K562 (cell line): ENCODE measurements around the gene SLC4A1. TPM values are rescaled to one million over a fixed set of nuclear protein-coding genes. Genes with fewer than 3 reads are reported as not detected.
A peak's percentile ranks its signal among the peaks of the same experiment; 100 is the strongest.

Source experiments
- ATAC-seq: fragments of 200-7000 bp; cut with Tn5 transposase; 3 replicates; pipeline ENCODE4 v1.9.1; 2020; ENCODE audit warnings: moderate library complexity
- Bru-seq: library from RNA; stranded (reverse); fragments of 400-500 nt; gene quantifications from one replicate; lab custom pipeline; 2021; lab: Mats Ljungman, UMichigan
- BruChase-seq, 2 experiments: library from RNA; stranded (reverse); fragments of 400-500 nt; gene quantifications; one replicate each; lab custom pipeline; 2021; lab: Mats Ljungman, UMichigan
- BruUV-seq: library from RNA; stranded (reverse); fragments of 400-500 nt; replicated peaks from 2 replicates; lab custom pipeline; 2021; lab: Mats Ljungman, UMichigan
- CTCF ChIA-PET: fragments of 300-600 bp; formaldehyde crosslinking; extraction: SDS; loops from one replicate; lab custom pipeline; 2021; ENCODE audit warnings: low intra/inter-chr PET ratio; lab: Yijun Ruan, JAX
- POLR2A ChIA-PET: fragments of 300-600, 350-650 bp; sonication (Branson Sonifier 250); formaldehyde crosslinking; extraction: SDS; loops from one replicate; lab custom pipeline; 2021; ENCODE audit warnings: antibody characterized with exemption, inconsistent platforms; lab: Yijun Ruan, JAX
- DNase-seq, 4 experiments: peaks; one replicate each; pipeline versions ENCODE4 v3.0.0 to v3.0.0-alpha.2; 2011 to 2018; ENCODE audit warnings: low spot score in 3 of 4, mixed read lengths in 3 of 4; ENCODE audit errors: extremely low read depth in 1 of 4
- FAIRE-seq: peaks from 2 replicates; lab custom pipeline; 2011; peaks lifted over from hg19 to GRCh38; lab: Jason Lieb, UNC
- H2AFZ ChIP-seq: 2 replicates; pipeline ENCODE4 v1.6.0; 2011; ENCODE audit warnings: low read depth, low read length, control low read depth, inconsistent platforms
- H3K27ac ChIP-seq: fragments of 200-600 bp; 3 replicates; pipeline ENCODE4 v1.8.0; 2011; ENCODE audit warnings: low read depth, mild to moderate bottlenecking, control low read depth, inconsistent platforms, low read length, moderate library complexity, mixed read lengths; ENCODE audit errors: extremely low read depth
- H3K27me3 ChIP-seq, 2 experiments: fragments of 300-600 bp in 1 of 2; 2 replicates in 1 of 2; 3 replicates in 1 of 2; pipeline versions ENCODE4 v1.6.0 to v1.8.0; 2011; ENCODE audit warnings: inconsistent platforms in 2 of 2, low read length in 2 of 2, mild to moderate bottlenecking in 1 of 2, mixed read lengths in 1 of 2, moderate library complexity in 1 of 2; ENCODE audit not compliant: control insufficient read depth in 2 of 2, insufficient read depth in 2 of 2
- H3K36me3 ChIP-seq: fragments of 300-600 bp; 3 replicates; pipeline ENCODE4 v1.8.0; 2011; ENCODE audit warnings: mild to moderate bottlenecking, low read length, inconsistent platforms; ENCODE audit not compliant: control insufficient read depth, insufficient read depth
- H3K4me1 ChIP-seq, 2 experiments: fragments of 200-600 bp in 1 of 2; replicated peaks in 1 of 2; 2 replicates in 1 of 2; 3 replicates in 1 of 2; pipeline versions ENCODE4 v1.5.1 to v1.8.0; 2011; ENCODE audit warnings: inconsistent platforms in 2 of 2, low read length in 2 of 2, mild to moderate bottlenecking in 1 of 2, mixed read lengths in 1 of 2, moderate library complexity in 1 of 2; ENCODE audit not compliant: control insufficient read depth in 2 of 2, insufficient read depth in 2 of 2
- H3K4me2 ChIP-seq: 2 replicates; pipeline ENCODE4 v1.6.1; 2011; ENCODE audit warnings: low read length, control low read depth, inconsistent platforms, mixed read lengths; ENCODE audit not compliant: insufficient read depth
- H3K4me3 ChIP-seq: fragments of 200-600 bp; sonication (generic), shearing (Covaris generic); 2 replicates; pipeline ENCODE4 v1.5.1; 2016; ENCODE audit warnings: control low read depth, inconsistent platforms
- H3K79me2 ChIP-seq: fragments of 200-600 bp; 3 replicates; pipeline ENCODE4 v1.8.0; 2011; ENCODE audit warnings: low read length, inconsistent platforms; ENCODE audit not compliant: control insufficient read depth, insufficient read depth
- H3K9ac ChIP-seq, 2 experiments: 2 replicates each; pipeline versions ENCODE4 v1.6.0 to v1.6.1; 2011; ENCODE audit warnings: low read depth in 2 of 2, low read length in 2 of 2, control low read depth in 1 of 2, inconsistent platforms in 1 of 2, mild to moderate bottlenecking in 1 of 2, mixed read lengths in 1 of 2; ENCODE audit not compliant: insufficient read depth in 1 of 2
- H3K9me1 ChIP-seq: one replicate; pipeline ENCODE4 v1.6.0; 2011; ENCODE audit warnings: inconsistent platforms, mild to moderate bottlenecking, low read length, moderate library complexity; ENCODE audit not compliant: control insufficient read depth, insufficient read depth
- H3K9me3 ChIP-seq: replicated peaks from 2 replicates; pipeline ENCODE4 v1.5.1; 2011; ENCODE audit warnings: low read depth, low read length, inconsistent platforms; ENCODE audit not compliant: control insufficient read depth, insufficient read depth
- H4K20me1 ChIP-seq: replicated peaks from 2 replicates; pipeline ENCODE4 v1.6.1; 2011; ENCODE audit warnings: low read length, inconsistent platforms, mixed read lengths; ENCODE audit not compliant: control insufficient read depth, insufficient read depth
- CBFA2T2 ChIP-seq: fragments of 450-650 bp; conservative IDR thresholded peaks from 2 replicates; pipeline ENCODE4 v1.6.1; 2017; ENCODE audit warnings: mild to moderate bottlenecking
- PRPF4 ChIP-seq: fragments of 200-400 bp; formaldehyde crosslinking; IDR thresholded peaks from one replicate; pipeline ENCODE4 v1.6.1; 2017; ENCODE audit warnings: low read length, low read depth, mild to moderate bottlenecking; ENCODE audit not compliant: insufficient read depth, poor library complexity, severe bottlenecking
- TCF3 ChIP-seq: sonication (generic); formaldehyde crosslinking; IDR thresholded peaks from 2 replicates; pipeline ENCODE4 v1.4.0; 2020; ENCODE audit warnings: mild to moderate bottlenecking, missing genetic modification reagents
- ZNF644 ChIP-seq: fragments of 200-800 bp; sonication (Bioruptor generic); IDR thresholded peaks from 2 replicates; pipeline ENCODE4 v1.6.1; 2016; ENCODE audit warnings: low read depth, missing genetic modification characterization, missing compliant biosample characterization
- WGBS: fragments of 100-300 bp; shearing (Covaris generic); methylation state at CpG from one replicate; pipeline ENCODE4 v1.1.6; 2016; ENCODE audit warnings: low coverage, mixed read lengths; ENCODE audit not compliant: insufficient coverage; ENCODE audit errors: missing lambda C conversion rate; 5-methylcytosine and 5-hydroxymethylcytosine counted together
- in situ Hi-C: fragments of 300-500 bp; cut with MboI; formaldehyde crosslinking; loops from 4 replicates; pipeline ENCODE4 v1.15.0; 2018; ENCODE audit warnings: inconsistent platforms, mixed read lengths
- intact Hi-C: fragments of 100-400 bp; cut with micrococcal nuclease; formaldehyde crosslinking; loops from 2 replicates; pipeline ENCODE4 v1.14.2; 2022
- long read RNA-seq, 3 experiments: library from polyadenylated mRNA in 2 of 3; library from RNA in 1 of 3; unstranded in 2 of 3; stranded (forward) in 1 of 3; transcript quantifications; one replicate each; pipeline ENCODE4 v2.0.0, GENCODE V29; 2019 to 2022
- polyA minus RNA-seq, 3 experiments: library from RNA; depleted of rRNA, polyadenylated mRNA; stranded (reverse); fragments of >200 nt; gene quantifications; 2 replicates each; pipeline ENCODE4 v1.2.3, GENCODE V29; 2011
- polyA plus RNA-seq, 8 experiments: library from polyadenylated mRNA; depleted of rRNA in 4 of 8; stranded (reverse) in 5 of 8; unstranded in 3 of 8; fragments of >200 nt; fragmentation: Nextera tagmentation in 2 of 8; fragmentation: Illumina TruSeq in 1 of 8; extraction: Ambion mirVana in 2 of 8; extraction: Trizol in 1 of 8; gene quantifications; 2 replicates each; pipeline versions ENCODE4 v1.2.1 to v1.2.3, GENCODE V29; 2011 to 2014; ENCODE audit warnings: inconsistent platforms in 1 of 8, missing spikeins in 1 of 8
- total RNA-seq, 7 experiments: library from RNA; depleted of rRNA in 6 of 7; stranded (reverse); fragments of >200 nt in 6 of 7; fragmentation: Illumina TruSeq in 2 of 7; extraction: Trizol in 2 of 7; gene quantifications; 2 replicates each; pipeline versions ENCODE4 v1.2.1 to v1.2.3, GENCODE V29; 2011 to 2021; ENCODE audit warnings: low replicate concordance in 1 of 7
- TF ChIP-seq, protein P1 (sequence below): sonication (generic); formaldehyde crosslinking; IDR thresholded peaks from 2 replicates; pipeline ENCODE4 v1.8.0; 2022; ENCODE audit warnings: missing genetic modification reagents, mild to moderate bottlenecking, moderate library complexity, borderline replicate concordance
- TF ChIP-seq, protein P2 (sequence below): sonication (generic); formaldehyde crosslinking; IDR thresholded peaks from 2 replicates; pipeline ENCODE4 v1.8.0; 2023; ENCODE audit warnings: missing genetic modification reagents, mild to moderate bottlenecking, borderline replicate concordance

SLC4A1 gene
- total RNA-seq (2011; cell fraction: chromatin; rRNA removed; ENCODE audit: low replicate concordance): 2.0 and 2.5 TPM in 2 replicates
- total RNA-seq (2011; cell fraction: nucleolus; rRNA removed): 3.3 and 4.1 TPM in 2 replicates
- total RNA-seq (2011; cell fraction: nucleoplasm; rRNA removed): 2.4 and 4.0 TPM in 2 replicates
- total RNA-seq (2014; rRNA removed): 0.53 and 1.00 TPM in 2 replicates
- total RNA-seq (2014; rRNA removed; fragmentation: Illumina TruSeq; extraction: Trizol): 0.25 and 0.32 TPM in 2 replicates
- 0.14 and 0.19 TPM in 2 replicates for total RNA-seq (2015; rRNA removed; fragmentation: Illumina TruSeq; extraction: Trizol)
- 0.81 and 0.84 TPM in 2 replicates for total RNA-seq (2021)
- 0.71 and 0.80 TPM in 2 replicates for polyA plus RNA-seq (2011; rRNA removed)
- 0.68 and 1.3 TPM in 2 replicates for polyA plus RNA-seq (2011; cell fraction: cytosol; rRNA removed)
- 0.21 and 1.1 TPM in 2 replicates for polyA plus RNA-seq (2011; cell fraction: nucleus; rRNA removed)
- polyA plus RNA-seq (2012): 0.65 and 3.0 TPM in 2 replicates
- polyA plus RNA-seq (2014; fragmentation: Illumina TruSeq; extraction: Trizol): 0.61 and 0.88 TPM in 2 replicates
- under 1 TPM; 0.22 to 0.37 TPM for polyA plus RNA-seq (2014; fragmentation: Nextera tagmentation; extraction: Ambion mirVana)
- polyA plus RNA-seq (2014; rRNA removed): 0.53 and 0.57 TPM in 2 replicates
- 0.45 and 0.98 TPM in 2 replicates for polyA minus RNA-seq (2011; rRNA and poly(A)+ RNA removed)
- polyA minus RNA-seq (2011; cell fraction: cytosol; rRNA and poly(A)+ RNA removed): 0.46 and 0.67 TPM in 2 replicates
- 0.11 and 0.40 TPM in 2 replicates for polyA minus RNA-seq (2011; cell fraction: nucleus; rRNA and poly(A)+ RNA removed)
- percentile 15 among the genes with signal in this experiment for Bru-seq, nascent RNA
- BruChase-seq, experiment 1, labeled RNA remaining after a 2-hour chase: percentile 27 among the genes with signal in this experiment
- percentile 33 among the genes with signal in this experiment for BruChase-seq, experiment 2, labeled RNA remaining after a 6-hour chase
- long read RNA-seq, experiment 1, full-length matches to known transcripts: 1 of 8 reads
- long read RNA-seq, experiment 1, partial matches to known transcripts: 4 of 8 reads
- long read RNA-seq, experiment 1, other reads (novel, unspliced or antisense): 3 of 8 reads
- long read RNA-seq, experiment 2, full-length matches to known transcripts: 2 of 8 reads
- long read RNA-seq, experiment 2, partial matches to known transcripts: 5 of 8 reads
- long read RNA-seq, experiment 2, other reads (novel, unspliced or antisense): 1 of 8 reads
- long read RNA-seq, experiment 3, partial matches to known transcripts: 1 of 1 reads
- long read RNA-seq, experiment 3, other reads (novel, unspliced or antisense): 0 of 1 reads

DNA sequence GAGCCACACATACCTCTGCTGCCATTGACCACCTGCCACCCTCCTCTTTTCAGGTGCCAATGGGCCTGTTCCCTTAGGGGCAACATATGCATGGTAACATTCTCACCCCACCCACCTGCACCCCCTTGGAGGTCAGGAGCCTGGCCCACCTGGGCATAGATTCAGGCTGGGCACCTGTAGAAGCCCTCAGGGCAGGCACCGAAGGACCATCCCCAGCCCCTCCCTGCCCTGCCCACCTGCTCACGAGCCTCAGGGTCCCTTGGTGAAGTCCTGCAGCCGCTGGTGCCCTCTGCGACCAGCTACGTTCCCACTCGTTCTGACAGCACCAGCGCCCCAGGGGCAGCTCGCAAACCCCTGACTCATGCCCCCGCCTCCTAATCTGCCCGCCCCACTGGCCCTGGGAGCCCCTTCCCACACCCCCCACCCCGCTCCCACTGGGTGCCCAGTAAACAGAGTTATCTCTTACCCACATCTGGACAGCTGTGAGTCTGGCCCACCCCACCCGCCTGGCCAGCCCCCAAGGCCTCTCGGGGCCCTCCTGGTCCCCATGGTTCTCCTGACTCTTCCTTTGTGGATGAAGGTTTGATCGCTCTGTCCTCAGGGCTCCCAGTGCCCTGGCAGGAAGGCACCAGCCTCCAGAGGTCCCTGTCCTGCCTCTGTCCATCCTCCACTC lies at the start of gene SLC4A1:
TSS of gene SLC4A1 (minus strand) at position 318 of the 673 bp plus-strand sequence. CDS start 5,269 bp downstream, outside the sequence.
- Histone ChIP-seq H3K4me3 (no peak within 1 kb of the TSS), H3K9me3 (no peaks in the 10 kb centered on the region), H3K9me1 (peaks cover 7% of the 10 kb centered on the region), H3K4me2 (peak within 1 kb of the TSS; percentile 46), H3K36me3 (no peaks in the 10 kb centered on the region), H3K9ac (peak within 1 kb of the TSS in 1 of 2 experiments; percentile 84; a peak in 3 of 4 replicates), H3K27ac (no peak within 1 kb of the TSS), H3K79me2 (no peaks in the 10 kb centered on the region), H2AFZ (peak within 1 kb of the TSS; percentile 14; the same call in 1 of the 2 replicates), H4K20me1 (peaks cover 5% of the 10 kb centered on the region; the same call in 1 of the 2 replicates), H3K4me1 (peaks cover 49 to 62% of the 10 kb centered on the region in 2 experiments), H3K27me3 (no peaks in the 10 kb centered on the region)
- FAIRE-seq (no peak), ATAC-seq (no peak), DNase-seq (peak; percentile 31 to 83 (median 63))
- intact Hi-C loops (loop anchor here (2.0 kb wide), 2 partner anchors 21 to 57 kb away; partner anchors contain the start of gene SLC25A39), in situ Hi-C loops (no loop called here)
- no TSS peak for BruUV-seq
- ChIA-PET CTCF (interaction anchor here (1.0 kb wide), 1 partner anchor 63 kb away, joined by 3 read pairs; no protein-coding TSS in a partner anchor), POLR2A (interaction anchor here (0.7 to 2.2 kb wide), 4 partner anchors 9 to 14 kb away, joined by 3 to 5 read pairs (median 4); no protein-coding TSS in a partner anchor)
- WGBS: 25% methylated on average over 2 of the region's 14 CpGs
- TF ChIP-seq, protein P1, sequence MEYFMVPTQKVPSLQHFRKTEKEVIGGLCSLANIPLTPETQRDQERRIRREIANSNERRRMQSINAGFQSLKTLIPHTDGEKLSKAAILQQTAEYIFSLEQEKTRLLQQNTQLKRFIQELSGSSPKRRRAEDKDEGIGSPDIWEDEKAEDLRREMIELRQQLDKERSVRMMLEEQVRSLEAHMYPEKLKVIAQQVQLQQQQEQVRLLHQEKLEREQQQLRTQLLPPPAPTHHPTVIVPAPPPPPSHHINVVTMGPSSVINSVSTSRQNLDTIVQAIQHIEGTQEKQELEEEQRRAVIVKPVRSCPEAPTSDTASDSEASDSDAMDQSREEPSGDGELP (CRISPR knock-in tag): peak; percentile 77
- TF ChIP-seq, protein P2, sequence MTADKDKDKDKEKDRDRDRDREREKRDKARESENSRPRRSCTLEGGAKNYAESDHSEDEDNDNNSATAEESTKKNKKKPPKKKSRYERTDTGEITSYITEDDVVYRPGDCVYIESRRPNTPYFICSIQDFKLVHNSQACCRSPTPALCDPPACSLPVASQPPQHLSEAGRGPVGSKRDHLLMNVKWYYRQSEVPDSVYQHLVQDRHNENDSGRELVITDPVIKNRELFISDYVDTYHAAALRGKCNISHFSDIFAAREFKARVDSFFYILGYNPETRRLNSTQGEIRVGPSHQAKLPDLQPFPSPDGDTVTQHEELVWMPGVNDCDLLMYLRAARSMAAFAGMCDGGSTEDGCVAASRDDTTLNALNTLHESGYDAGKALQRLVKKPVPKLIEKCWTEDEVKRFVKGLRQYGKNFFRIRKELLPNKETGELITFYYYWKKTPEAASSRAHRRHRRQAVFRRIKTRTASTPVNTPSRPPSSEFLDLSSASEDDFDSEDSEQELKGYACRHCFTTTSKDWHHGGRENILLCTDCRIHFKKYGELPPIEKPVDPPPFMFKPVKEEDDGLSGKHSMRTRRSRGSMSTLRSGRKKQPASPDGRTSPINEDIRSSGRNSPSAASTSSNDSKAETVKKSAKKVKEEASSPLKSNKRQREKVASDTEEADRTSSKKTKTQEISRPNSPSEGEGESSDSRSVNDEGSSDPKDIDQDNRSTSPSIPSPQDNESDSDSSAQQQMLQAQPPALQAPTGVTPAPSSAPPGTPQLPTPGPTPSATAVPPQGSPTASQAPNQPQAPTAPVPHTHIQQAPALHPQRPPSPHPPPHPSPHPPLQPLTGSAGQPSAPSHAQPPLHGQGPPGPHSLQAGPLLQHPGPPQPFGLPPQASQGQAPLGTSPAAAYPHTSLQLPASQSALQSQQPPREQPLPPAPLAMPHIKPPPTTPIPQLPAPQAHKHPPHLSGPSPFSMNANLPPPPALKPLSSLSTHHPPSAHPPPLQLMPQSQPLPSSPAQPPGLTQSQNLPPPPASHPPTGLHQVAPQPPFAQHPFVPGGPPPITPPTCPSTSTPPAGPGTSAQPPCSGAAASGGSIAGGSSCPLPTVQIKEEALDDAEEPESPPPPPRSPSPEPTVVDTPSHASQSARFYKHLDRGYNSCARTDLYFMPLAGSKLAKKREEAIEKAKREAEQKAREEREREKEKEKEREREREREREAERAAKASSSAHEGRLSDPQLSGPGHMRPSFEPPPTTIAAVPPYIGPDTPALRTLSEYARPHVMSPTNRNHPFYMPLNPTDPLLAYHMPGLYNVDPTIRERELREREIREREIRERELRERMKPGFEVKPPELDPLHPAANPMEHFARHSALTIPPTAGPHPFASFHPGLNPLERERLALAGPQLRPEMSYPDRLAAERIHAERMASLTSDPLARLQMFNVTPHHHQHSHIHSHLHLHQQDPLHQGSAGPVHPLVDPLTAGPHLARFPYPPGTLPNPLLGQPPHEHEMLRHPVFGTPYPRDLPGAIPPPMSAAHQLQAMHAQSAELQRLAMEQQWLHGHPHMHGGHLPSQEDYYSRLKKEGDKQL (CRISPR knock-in tag): no peak
- peak; percentile 29 for TF ChIP-seq CBFA2T2
- TF ChIP-seq ZNF644 (tag): no peak
- TF ChIP-seq TCF3: peak; percentile 29; the same call in 1 of the 2 replicates
- no peak for TF ChIP-seq PRPF4
